ENCODE measurements around the gene WASHC3. TPM values are rescaled to one million over a fixed set of nuclear protein-coding genes. Genes with fewer than 3 reads are reported as not detected.

The WASHC3 gene
- polyA plus RNA-seq, 1 donor (not counting 4 experiments of a cell fraction or from before 2014, with no cell fraction given): 91.0 TPM

- dilution Hi-C loops (cut with MboI; ENCODE audit: extremely low pct_ligation_motif_present, low sequenced_read_pairs): no loop called here
- Histone ChIP-seq H4K20me1 (ENCODE audit: control insufficient read depth, extremely low read depth, insufficient read depth, low read length) (no peaks in the 10 kb centered on the region), H3K9me3 (ENCODE audit: control insufficient read depth, low read depth, low read length) (no peaks in the 10 kb centered on the region), H3K9me1 (ENCODE audit: control insufficient read depth, extremely low read depth, insufficient read depth, low read length) (no peaks in the 10 kb centered on the region), H3K4me1 (ENCODE audit: control insufficient read depth, extremely low read depth, insufficient read depth, low read length) (no peaks in the 10 kb centered on the region), H3K79me2 (ENCODE audit: control insufficient read depth, insufficient read depth, low read length) (no peaks in the 10 kb centered on the region), H3K4me3 (ENCODE audit: control insufficient read depth in 2 of 3, extremely low read depth in 1 of 3, insufficient read depth in 2 of 3, low read depth in 1 of 3, low read length in 3 of 3) (no peak overlapping the region), H3K27me3 (ENCODE audit: control insufficient read depth, extremely low read depth, insufficient read depth, low read length) (no peaks in the 10 kb centered on the region), H3K9ac (ENCODE audit: control insufficient read depth, extremely low read depth, insufficient read depth, low read length) (no peak overlapping the region), H3K36me3 (ENCODE audit: control insufficient read depth in 2 of 2, extremely low read depth in 1 of 2, insufficient read depth in 2 of 2, low read length in 2 of 2) (no peaks in the 10 kb centered on the region), H3K27ac (ENCODE audit: control insufficient read depth, insufficient read depth, low read length) (no peak overlapping the region), H3K4me2 (ENCODE audit: control insufficient read depth, extremely low read depth, insufficient read depth, low read depth, low read length) (no peak overlapping the region), H2AFZ (ENCODE audit: control insufficient read depth, low read length) (no peak overlapping the region)
- TF ChIP-seq EZH2 (IDR thresholded peaks at IDR 0.05; ENCODE audit: low read length) (no peak), CTCF (optimal IDR thresholded peaks at IDR 0.05 in 1 of 3, IDR thresholded peaks at IDR 0.05 in 1 of 3, conservative IDR thresholded peaks at IDR 0.05 in 1 of 3; ENCODE audit: extremely low read depth in 1 of 3, insufficient read depth in 2 of 3, low read length in 3 of 3) (no peak)
- no peak for FAIRE-seq
- no peak for DNase-seq (ENCODE audit: low read depth, low spot score)
Measured at GRCh38 chr12:101981868-101982267, 79.9 kb downstream of the WASHC3 start.

- Histone ChIP-seq H4K20me1 (ENCODE audit: control insufficient read depth, extremely low read depth, insufficient read depth, low read length) (no peaks in the 10 kb centered on the region), H3K79me2 (ENCODE audit: control insufficient read depth, insufficient read depth, low read length) (no peaks in the 10 kb centered on the region), H3K9me3 (ENCODE audit: control insufficient read depth, low read depth, low read length) (no peaks in the 10 kb centered on the region), H3K27me3 (ENCODE audit: control insufficient read depth, extremely low read depth, insufficient read depth, low read length) (no peaks in the 10 kb centered on the region), H3K27ac (ENCODE audit: control insufficient read depth, insufficient read depth, low read length) (no peak overlapping the region), H3K4me3 (ENCODE audit: control insufficient read depth in 2 of 3, extremely low read depth in 1 of 3, insufficient read depth in 2 of 3, low read depth in 1 of 3, low read length in 3 of 3) (no peak overlapping the region), H3K9me1 (ENCODE audit: control insufficient read depth, extremely low read depth, insufficient read depth, low read length) (no peaks in the 10 kb centered on the region), H3K36me3 (ENCODE audit: control insufficient read depth in 2 of 2, extremely low read depth in 1 of 2, insufficient read depth in 2 of 2, low read length in 2 of 2) (no peaks in the 10 kb centered on the region), H2AFZ (ENCODE audit: control insufficient read depth, low read length) (no peak overlapping the region), H3K4me1 (ENCODE audit: control insufficient read depth, extremely low read depth, insufficient read depth, low read length) (no peaks in the 10 kb centered on the region), H3K9ac (ENCODE audit: control insufficient read depth, extremely low read depth, insufficient read depth, low read length) (no peak overlapping the region), H3K4me2 (ENCODE audit: control insufficient read depth, extremely low read depth, insufficient read depth, low read depth, low read length) (no peak overlapping the region)
- DNase-seq (ENCODE audit: low read depth, low spot score) (no peak), FAIRE-seq (no peak)
- dilution Hi-C loops (cut with MboI; ENCODE audit: extremely low pct_ligation_motif_present, low sequenced_read_pairs): no loop called here
- TF ChIP-seq EZH2 (IDR thresholded peaks at IDR 0.05; ENCODE audit: low read length): no peak
- no peak for TF ChIP-seq CTCF (optimal IDR thresholded peaks at IDR 0.05 in 1 of 3, IDR thresholded peaks at IDR 0.05 in 1 of 3, conservative IDR thresholded peaks at IDR 0.05 in 1 of 3; ENCODE audit: extremely low read depth in 1 of 3, insufficient read depth in 2 of 3, low read length in 3 of 3)
Measured at GRCh38 chr12:101968770-101969169, 93.0 kb downstream of the WASHC3 start.
